AG09309 (cell line): ENCODE data around the gene HOXA13.

Experiments used
- DNase-seq: peaks from one replicate; pipeline ENCODE4 v3.0.0-alpha.2; 2010; ENCODE audit warnings: low read depth
- H3K4me3 ChIP-seq: 2 replicates; pipeline ENCODE4 v1.5.1; 2011; ENCODE audit warnings: mild to moderate bottlenecking, low read depth, low read length, moderate library complexity; ENCODE audit not compliant: control insufficient read depth
- TF ChIP-seq, protein P1 (sequence below): IDR thresholded peaks from 2 replicates; pipeline ENCODE4 v1.5.1; 2011; ENCODE audit warnings: mild to moderate bottlenecking, low read depth, low read length, inconsistent platforms; ENCODE audit not compliant: insufficient read depth, control insufficient read depth; ENCODE audit errors: missing control alignments

HOXA13 gene

DNA sequence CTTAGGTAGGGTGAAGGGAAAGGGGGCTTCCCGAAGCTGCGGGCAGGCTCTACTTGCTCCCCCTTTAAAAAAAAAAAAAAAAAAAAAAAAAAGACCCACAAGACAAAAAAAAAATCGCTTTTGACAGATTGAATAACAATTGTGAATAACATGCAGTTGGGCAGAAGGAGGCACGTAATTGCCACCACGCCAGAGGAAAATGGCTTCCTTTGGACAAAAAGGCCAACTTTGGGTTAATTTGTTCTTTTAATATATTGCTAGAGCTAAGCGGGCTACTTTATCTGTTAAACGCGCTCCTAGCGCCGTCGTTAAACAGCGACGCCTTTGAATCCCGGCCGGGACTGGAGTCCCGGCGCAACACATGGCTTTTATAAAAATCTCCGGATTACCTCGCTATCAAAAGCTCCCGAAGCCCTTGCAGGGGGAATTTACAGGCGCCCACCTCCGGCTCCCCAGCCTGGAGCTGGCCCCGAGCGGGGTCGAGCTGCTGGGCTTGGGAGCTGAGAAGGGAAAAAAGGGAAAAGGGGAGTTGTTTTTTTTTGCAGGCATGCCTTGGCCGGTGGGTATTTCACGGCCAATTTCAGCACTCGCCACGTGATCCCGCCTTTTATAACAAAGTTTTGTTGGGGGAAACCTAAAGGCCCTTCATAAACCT is 16.1 kb downstream of the HOXA13 start:
- H3K4me3 ChIP-seq, result peak overlapping the region; percentile 98
- TF ChIP-seq, protein P1, sequence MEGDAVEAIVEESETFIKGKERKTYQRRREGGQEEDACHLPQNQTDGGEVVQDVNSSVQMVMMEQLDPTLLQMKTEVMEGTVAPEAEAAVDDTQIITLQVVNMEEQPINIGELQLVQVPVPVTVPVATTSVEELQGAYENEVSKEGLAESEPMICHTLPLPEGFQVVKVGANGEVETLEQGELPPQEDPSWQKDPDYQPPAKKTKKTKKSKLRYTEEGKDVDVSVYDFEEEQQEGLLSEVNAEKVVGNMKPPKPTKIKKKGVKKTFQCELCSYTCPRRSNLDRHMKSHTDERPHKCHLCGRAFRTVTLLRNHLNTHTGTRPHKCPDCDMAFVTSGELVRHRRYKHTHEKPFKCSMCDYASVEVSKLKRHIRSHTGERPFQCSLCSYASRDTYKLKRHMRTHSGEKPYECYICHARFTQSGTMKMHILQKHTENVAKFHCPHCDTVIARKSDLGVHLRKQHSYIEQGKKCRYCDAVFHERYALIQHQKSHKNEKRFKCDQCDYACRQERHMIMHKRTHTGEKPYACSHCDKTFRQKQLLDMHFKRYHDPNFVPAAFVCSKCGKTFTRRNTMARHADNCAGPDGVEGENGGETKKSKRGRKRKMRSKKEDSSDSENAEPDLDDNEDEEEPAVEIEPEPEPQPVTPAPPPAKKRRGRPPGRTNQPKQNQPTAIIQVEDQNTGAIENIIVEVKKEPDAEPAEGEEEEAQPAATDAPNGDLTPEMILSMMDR, result no peak
- no peak for DNase-seq

DNA sequence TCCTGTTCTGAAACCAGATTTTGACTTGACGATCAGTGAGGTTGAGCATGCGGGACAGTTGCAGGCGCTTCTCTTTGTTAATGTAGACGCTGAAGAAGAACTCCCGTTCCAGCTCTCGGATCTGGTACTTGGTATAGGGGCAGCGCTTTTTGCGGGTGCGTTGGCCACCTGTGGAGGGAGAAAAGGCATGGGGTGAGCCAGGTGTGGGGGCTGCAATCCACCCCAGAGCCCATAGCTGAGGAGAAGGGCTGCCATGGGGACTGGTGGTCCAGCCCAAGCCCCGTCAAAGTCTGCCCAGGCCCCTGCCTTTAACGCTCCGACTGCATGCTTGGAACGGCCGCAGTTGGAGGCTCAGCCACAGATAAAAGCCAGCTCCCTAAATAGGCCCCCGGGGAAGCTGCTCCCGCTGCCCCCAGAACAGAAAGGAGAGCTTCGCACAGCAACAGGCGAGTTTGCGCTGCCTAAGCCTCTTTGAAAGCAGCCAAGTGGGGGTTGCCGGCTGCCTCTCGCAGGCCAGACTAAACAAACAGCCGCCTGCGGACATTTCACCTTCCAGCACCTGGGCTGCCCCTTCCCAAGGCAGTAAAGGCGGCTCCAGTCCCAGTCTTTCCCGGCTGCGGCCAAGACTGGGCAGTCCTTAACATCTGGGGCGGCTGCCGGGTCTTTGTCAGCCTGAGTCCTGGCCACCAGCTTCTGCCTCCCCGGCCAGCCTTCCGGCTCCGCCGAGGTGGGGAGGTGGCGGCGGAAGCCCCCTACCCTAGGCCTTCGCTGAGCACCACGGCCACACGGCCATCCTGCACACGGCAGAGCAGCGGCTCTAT is 16.8 kb downstream of the HOXA13 start:
- H3K4me3 ChIP-seq, result peak overlapping the region; percentile 98
- no peak for DNase-seq

DNA sequence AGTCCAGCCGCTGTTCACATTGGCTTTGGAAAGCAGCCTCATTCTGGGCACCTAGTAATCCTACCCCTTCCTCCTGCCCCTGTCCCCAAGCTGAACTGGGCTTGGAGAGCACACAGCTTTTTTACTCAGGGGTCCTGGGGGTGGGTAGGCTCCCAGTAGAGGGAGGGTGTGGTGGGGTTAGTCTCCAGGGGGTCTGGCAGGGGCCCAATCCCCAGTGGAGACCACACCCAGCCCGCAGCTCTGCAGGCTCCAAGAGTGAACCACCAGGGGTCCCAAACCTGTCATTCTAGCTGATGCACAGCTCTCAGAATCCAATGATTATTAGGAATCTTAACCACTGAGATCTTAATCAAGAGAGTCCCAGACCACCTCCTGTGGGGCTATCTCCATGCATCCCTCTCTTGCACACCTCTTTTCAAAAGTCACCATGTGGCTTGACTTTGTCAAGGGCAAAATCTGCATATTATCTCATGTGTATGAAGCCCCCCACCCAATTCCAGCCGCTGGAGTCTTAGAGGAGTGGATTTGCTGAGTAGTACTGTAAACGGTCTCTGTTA is 17.5 kb downstream of the HOXA13 start:
- H3K4me3 ChIP-seq, result peak overlapping the region; percentile 98
- DNase-seq, result no peak
- TF ChIP-seq, protein P1, result no peak

More for the DNA sequence above, 16.8 kb downstream of the HOXA13 start:
- TF ChIP-seq, protein P1, result no peak

DNA sequence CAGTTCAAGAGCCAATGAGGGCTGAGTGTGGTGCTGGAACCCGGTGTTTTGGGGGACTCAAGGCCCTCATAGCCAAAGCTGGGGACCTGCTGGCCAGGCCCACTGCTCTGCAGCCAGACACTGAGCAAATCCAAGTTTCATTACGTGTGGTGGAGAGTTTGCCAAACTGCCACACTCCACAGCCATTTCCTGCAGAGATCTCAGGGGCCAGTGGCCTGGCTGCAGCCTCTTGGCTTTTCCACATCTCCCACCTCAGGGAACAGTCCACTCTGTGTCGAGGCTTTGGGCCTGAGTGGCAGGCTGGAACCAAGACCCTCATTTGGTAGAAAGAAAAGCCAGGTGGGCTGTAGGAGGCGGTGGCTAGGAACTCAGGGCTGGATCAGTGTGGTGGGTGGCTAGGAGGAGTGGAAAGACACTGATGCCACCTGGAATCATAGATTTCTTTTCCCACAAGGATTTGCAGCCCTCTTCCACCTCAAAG is 18.1 kb downstream of the HOXA13 start:
- DNase-seq, result no peak
- peak overlapping the region; percentile 98 for H3K4me3 ChIP-seq

DNA sequence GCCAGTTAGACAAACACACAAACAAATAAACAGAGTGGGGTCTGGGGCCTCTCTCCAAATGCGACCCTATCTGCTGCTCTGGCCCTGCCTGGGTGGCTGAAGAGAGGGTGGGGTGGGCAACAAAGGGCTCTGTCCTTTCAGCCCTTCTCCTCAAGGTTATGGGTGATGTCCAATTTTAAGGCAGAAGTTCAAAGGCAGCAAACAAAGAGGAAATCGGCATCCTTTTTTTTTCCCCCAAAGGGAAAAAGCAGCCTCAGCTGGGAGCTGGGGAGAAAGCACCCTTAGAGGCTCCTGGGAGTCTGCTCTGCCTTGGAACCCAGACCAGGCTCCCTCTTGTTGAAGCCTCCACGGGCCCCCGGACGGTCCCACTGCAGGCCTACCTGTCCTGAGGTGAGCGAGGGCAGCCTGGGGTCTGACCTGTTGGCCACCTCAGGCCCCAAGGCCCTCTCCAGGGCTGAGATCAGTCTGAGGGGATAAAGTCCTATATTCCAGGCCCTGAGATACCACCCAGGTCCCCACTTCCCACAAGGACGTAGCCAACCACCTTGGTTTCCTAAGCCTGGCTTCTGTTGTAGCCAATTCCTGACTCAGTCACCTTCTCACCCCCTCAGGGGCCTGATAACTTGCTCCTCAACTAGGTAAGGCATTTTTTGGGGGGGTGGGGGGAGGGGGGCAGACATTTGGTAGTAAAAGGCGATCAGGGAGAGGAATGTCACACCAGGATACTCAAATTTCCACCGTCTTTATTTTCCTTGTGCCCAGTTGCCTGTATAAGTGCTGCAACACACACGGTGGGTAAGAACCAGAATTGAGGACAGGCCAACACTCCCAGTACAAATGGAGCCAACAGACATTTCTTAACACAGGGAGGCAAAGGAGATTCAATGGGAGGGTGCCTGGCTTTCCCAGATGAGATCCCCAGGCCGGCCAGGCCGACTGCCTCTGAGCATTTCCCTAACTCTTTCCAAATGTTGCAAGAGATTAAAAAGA is 19.2 kb downstream of the HOXA13 start:
- TF ChIP-seq, protein P1, result no peak
- no peak for DNase-seq
- H3K4me3 ChIP-seq, result peak overlapping the region; percentile 87

More for the DNA sequence above, 18.1 kb downstream of the HOXA13 start:
- TF ChIP-seq, protein P1, result peak; percentile 5
